AG09309 (cell line): ENCODE data around the gene OR2A14.

Experiments
- DNase-seq: peaks from one replicate; pipeline ENCODE4 v3.0.0-alpha.2; 2010; ENCODE audit warnings: low read depth
- H3K4me3 ChIP-seq: 2 replicates; pipeline ENCODE4 v1.5.1; 2011; ENCODE audit warnings: mild to moderate bottlenecking, low read depth, low read length, moderate library complexity; ENCODE audit not compliant: control insufficient read depth
- CTCF ChIP-seq: IDR thresholded peaks from 2 replicates; pipeline ENCODE4 v1.5.1; 2011; ENCODE audit warnings: mild to moderate bottlenecking, low read depth, low read length, inconsistent platforms; ENCODE audit not compliant: insufficient read depth, control insufficient read depth; ENCODE audit errors: missing control alignments

Gene OR2A14

GRCh38 chr7:144122876-144123275, at the start of gene OR2A14:
OR2A14 (plus strand) TSS chr7:144123176; CDS start chr7:144129113, 5,937 bp downstream.
- no peak for DNase-seq
- no peak within 1 kb of the TSS for H3K4me3 ChIP-seq
- TF ChIP-seq CTCF = no peak

GRCh38 chr7:144074374-144074773, 48.6 kb upstream of the OR2A14 start:
- no peak for TF ChIP-seq CTCF
- no peak overlapping the region for H3K4me3 ChIP-seq
- no peak for DNase-seq

GRCh38 chr7:144085978-144086377, 37.0 kb upstream of the OR2A14 start, which contains the start of gene OR2A12:
OR2A12 (plus strand) TSS chr7:144086278; CDS start chr7:144095108, 8,830 bp downstream.
- H3K4me3 ChIP-seq = no peak within 1 kb of the TSS
- no peak for TF ChIP-seq CTCF
- DNase-seq = no peak

GRCh38 chr7:144086730-144087129, 36.2 kb upstream of the OR2A14 start:
- no peak for DNase-seq
- TF ChIP-seq CTCF = no peak
- H3K4me3 ChIP-seq = no peak overlapping the region

- DNase-seq = no peak
These were observed 35.7 kb upstream of the OR2A14 start for GRCh38 chr7:144087230-144087629.

GRCh38 chr7:144090667-144091066, 32.3 kb upstream of the OR2A14 start:
- TF ChIP-seq CTCF = no peak
- H3K4me3 ChIP-seq = no peak overlapping the region
- DNase-seq = no peak

More at GRCh38 chr7:144087230-144087629, 35.7 kb upstream of the OR2A14 start:
- H3K4me3 ChIP-seq = no peak overlapping the region
- TF ChIP-seq CTCF = no peak

- DNase-seq = no peak
- H3K4me3 ChIP-seq = no peak overlapping the region
- no peak for TF ChIP-seq CTCF
These were observed 24.2 kb upstream of the OR2A14 start for GRCh38 chr7:144098776-144099175.
